GM19438 (cell line): ENCODE data around the gene KRTAP10-5.

Experiments
- ATAC-seq: cut with Tn5 transposase; IDR thresholded peaks from one replicate; pipeline ENCODE4 v1.9.1; 2021; ENCODE audit warnings: low read depth; ENCODE audit not compliant: unreplicated experiment

Gene KRTAP10-5

DNA sequence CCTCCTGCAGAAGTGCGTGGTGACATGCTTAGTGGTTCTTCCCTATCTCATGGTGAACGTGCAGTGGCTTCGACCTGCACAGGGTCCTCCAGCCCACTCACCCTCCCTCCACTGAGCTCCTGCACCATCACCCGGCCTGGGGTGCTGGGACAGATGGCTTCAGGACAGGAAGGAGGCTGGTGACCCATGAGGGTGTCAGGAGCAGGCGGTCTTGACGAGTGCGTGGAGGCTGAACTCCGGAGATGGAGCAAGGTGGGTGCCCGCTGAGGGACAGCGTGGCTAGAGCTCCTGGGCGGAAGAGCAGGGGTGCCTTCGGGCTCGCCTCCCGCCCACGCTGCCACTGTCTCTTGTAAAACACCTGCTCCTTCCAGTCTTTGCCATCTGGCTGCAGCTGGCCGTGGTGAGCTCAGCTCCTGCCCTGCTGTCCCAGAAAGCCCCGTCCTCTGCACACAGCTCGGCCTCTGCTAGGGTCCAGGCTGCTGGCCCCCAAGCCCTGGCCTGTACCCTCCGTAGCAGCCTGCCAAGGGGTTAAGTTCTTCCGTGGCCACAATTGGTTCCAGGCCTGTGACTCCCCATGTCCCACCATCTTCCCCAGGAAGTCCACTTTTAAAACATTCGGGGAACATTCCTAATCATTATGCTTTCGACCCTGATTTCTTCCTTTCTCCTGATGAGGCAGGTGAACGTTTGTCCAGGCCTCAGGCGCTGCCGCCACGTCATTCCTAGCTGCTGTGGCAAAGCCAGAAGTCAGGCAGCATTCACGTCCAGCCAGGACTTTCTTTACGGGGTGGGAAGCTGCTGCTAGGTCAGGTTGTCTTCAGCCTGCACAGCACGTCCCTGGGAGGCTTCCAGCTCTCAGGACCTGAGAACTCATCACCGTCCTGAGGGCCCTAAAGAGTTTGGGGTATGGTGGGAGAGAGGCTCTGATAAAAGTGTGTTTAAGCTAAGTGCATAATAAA is 48.5 kb downstream of the KRTAP10-5 start:
- ATAC-seq, result no peak

DNA sequence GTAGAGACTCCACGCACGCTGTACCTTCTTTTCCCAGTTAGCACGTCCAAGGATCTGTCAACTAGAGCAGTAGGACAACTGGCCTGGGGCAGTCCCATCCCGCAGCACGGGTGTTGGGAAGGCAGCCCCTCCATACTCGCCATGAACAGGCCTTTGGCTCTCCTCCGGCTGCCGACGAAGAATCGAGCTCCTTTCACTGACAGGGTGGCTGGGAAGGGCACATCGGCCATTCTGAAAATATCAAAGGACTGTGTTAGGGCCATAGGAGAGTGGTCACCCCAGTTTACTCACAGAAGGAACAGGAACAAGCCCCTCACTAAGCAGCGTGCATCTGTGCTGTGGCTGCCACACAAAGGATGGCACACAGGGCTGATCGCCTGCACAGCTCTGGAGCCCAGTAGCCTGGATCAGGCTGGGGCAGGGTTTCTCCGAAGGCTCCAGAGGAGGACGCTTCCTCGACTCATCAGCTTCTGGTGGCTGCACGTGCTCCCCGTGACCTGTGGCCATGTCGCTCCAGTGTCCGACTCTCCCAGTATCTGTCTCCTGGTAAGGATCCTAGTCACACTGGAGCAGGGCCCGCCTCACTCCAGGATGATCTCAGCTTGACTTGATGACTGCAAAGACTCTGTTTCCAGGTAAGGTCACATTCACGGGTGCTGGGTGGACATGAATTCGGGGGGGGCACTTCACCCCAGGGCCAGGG is 49.4 kb downstream of the KRTAP10-5 start:
- no peak for ATAC-seq

DNA sequence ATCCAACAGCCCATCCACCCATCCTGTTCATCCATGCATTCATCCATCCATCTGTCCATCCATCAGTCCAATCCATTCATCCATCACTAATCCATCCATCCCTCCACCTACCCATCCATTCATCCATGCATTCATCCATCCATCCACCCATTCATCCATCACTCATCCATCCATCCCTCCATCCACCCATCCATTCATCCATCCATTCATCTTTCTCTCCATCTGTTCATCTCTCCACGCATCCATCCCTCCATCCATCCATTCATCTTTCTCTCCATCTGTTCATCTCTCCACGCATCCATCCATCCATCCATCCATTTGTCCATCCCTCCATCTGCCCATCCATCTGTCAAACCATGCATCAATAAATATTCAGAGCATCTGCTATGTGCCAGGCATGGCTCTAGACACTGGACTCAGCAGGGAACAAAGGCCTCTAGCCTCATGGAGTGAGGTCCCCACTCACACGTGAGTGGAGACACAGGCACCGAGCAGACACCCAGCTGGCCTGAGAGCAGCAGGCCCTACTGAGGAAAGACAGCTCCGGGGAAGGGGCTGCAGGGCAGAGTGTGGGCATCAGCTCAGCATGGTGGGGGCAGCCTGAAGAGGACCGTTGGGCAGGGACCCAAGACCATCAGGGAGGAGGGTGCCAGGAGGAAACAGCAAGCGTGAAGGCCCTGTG is 50.0 kb downstream of the KRTAP10-5 start:
- no peak for ATAC-seq

DNA sequence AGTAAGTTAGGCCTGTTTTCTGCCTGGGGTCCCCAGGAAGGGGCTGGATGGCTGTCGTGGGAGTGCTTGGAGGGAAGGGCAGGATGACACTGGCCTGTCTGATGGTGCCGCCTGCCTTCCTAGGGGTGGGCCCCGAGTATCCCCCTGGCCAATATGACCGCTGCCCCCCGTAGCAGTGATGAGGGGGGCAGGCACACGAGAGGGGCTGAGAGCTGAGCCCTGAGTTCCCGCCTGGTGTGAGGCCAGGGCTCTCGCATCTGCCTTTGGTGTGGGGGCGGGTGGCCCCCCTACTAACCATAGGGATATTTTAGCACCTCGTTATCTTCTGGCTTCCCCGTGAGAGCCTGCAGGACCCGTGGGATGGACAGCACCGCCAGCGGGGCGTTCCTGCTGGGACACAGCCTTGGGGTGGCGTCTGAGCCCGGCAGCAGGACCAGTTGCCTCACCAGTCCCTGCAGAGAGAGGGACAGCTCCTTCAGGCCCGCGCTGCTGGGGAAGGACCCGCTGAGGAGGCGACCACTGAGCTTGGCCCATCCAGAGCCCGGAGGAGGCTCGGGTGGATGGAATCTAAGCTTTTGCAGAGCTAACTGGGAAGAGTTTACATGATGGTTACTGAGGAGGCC is 50.8 kb downstream of the KRTAP10-5 start:
- ATAC-seq, result no peak
